ENCODE measurements around the gene SLC39A1.
"Not testable (repeated sequence)": the region's sequence is repeated elsewhere in the genome, so short reads cannot be mapped to it uniquely, and the experiment has no call there.

The SLC39A1 gene

GRCh38 chr1:153985941-153986761, 22.8 kb upstream of the SLC39A1 start, which contains the start of gene RAB13:
RAB13 (minus strand) TSS chr1:153986339; CDS start chr1:153986236, 103 bp downstream.
- H3K27ac ChIP-seq = peak within 1 kb of the TSS; percentile 56
- H3K27me3 ChIP-seq (replicated peaks) = no peaks in the 10 kb centered on the region
- peak; percentile 67 for DNase-seq
- TF ChIP-seq CTCF (IDR thresholded peaks at IDR 0.05; ENCODE audit: low read depth, low read length, missing control alignments) = no peak
- peak within 1 kb of the TSS; percentile 71 for H3K4me3 ChIP-seq (ENCODE audit: low read depth, low read length)
- peaks cover 21% of the 10 kb centered on the region for H3K36me3 ChIP-seq (replicated peaks)
- in situ Hi-C loops (cut with HindIII; ENCODE audit: low pct_ligation_motif_present, low sequenced_read_pairs) = no loop called here

- in situ Hi-C loops (cut with HindIII; ENCODE audit: low pct_ligation_motif_present, low sequenced_read_pairs) = no loop called here
Measured at GRCh38 chr1:153985341-153985912, 22.1 kb upstream of the SLC39A1 start.

GRCh38 chr1:153984123-153984894, 21.0 kb upstream of the SLC39A1 start:
- in situ Hi-C loops (cut with HindIII; ENCODE audit: low pct_ligation_motif_present, low sequenced_read_pairs) = no loop called here
- DNase-seq = no peak
- Histone ChIP-seq H3K4me3 (ENCODE audit: low read depth, low read length) (peak overlapping the region; percentile 71), H3K27me3 (replicated peaks) (no peaks in the 10 kb centered on the region), H3K36me3 (replicated peaks) (peaks cover 24% of the 10 kb centered on the region), H3K27ac (no peak overlapping the region)
- no peak for TF ChIP-seq CTCF (IDR thresholded peaks at IDR 0.05; ENCODE audit: low read depth, low read length, missing control alignments)

More at GRCh38 chr1:153985341-153985912, 22.1 kb upstream of the SLC39A1 start:
- DNase-seq = peak; percentile 62
- H3K27ac ChIP-seq = peak overlapping the region; percentile 56
- H3K36me3 ChIP-seq (replicated peaks) = peaks cover 24% of the 10 kb centered on the region
- peak overlapping the region; percentile 71 for H3K4me3 ChIP-seq (ENCODE audit: low read depth, low read length)
- H3K27me3 ChIP-seq (replicated peaks) = no peaks in the 10 kb centered on the region
- TF ChIP-seq CTCF (IDR thresholded peaks at IDR 0.05; ENCODE audit: low read depth, low read length, missing control alignments) = no peak

GRCh38 chr1:153981735-153982134, 18.4 kb upstream of the SLC39A1 start:
- H3K27ac ChIP-seq; DNase-seq; in situ Hi-C loops (cut with HindIII; ENCODE audit: low pct_ligation_motif_present, low sequenced_read_pairs); H3K4me3 ChIP-seq (ENCODE audit: low read depth, low read length); H3K27me3 ChIP-seq (replicated peaks): not testable (repeated sequence)
- H3K36me3 ChIP-seq (replicated peaks) = peaks cover 28% of the 10 kb centered on the region

GRCh38 chr1:153979091-153979490, 15.8 kb upstream of the SLC39A1 start:
- H3K27ac ChIP-seq; H3K27me3 ChIP-seq (replicated peaks); DNase-seq; in situ Hi-C loops (cut with HindIII; ENCODE audit: low pct_ligation_motif_present, low sequenced_read_pairs); H3K4me3 ChIP-seq (ENCODE audit: low read depth, low read length): not testable (repeated sequence)
- peaks cover 46% of the 10 kb centered on the region for H3K36me3 ChIP-seq (replicated peaks)

- Histone ChIP-seq H3K36me3 (replicated peaks) (peaks cover 48% of the 10 kb centered on the region), H3K27ac (no peak overlapping the region), H3K27me3 (replicated peaks) (no peaks in the 10 kb centered on the region), H3K4me3 (ENCODE audit: low read depth, low read length) (peak overlapping the region; percentile 97)
- in situ Hi-C loops (cut with HindIII; ENCODE audit: low pct_ligation_motif_present, low sequenced_read_pairs) = no loop called here
- no peak for TF ChIP-seq CTCF (IDR thresholded peaks at IDR 0.05; ENCODE audit: low read depth, low read length, missing control alignments)
- DNase-seq = no peak
Measured at GRCh38 chr1:153978274-153978909, 15.1 kb upstream of the SLC39A1 start.

Data from brain microvascular endothelial cell (primary cell).